IPS DF 4.7 (cell line): ENCODE results near the gene OR6S1.

ENCODE experiments used
- DNase-seq: peaks from one replicate; pipeline ENCODE4 v3.0.0-alpha.2; 2013; ENCODE audit warnings: low spot score; ENCODE audit errors: extremely low read depth

Gene OR6S1, protein sequence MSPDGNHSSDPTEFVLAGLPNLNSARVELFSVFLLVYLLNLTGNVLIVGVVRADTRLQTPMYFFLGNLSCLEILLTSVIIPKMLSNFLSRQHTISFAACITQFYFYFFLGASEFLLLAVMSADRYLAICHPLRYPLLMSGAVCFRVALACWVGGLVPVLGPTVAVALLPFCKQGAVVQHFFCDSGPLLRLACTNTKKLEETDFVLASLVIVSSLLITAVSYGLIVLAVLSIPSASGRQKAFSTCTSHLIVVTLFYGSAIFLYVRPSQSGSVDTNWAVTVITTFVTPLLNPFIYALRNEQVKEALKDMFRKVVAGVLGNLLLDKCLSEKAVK

GRCh38 chr14:20641591-20641990, at the start of gene OR6S1:
Gene OR6S1, minus strand, starts transcription at chr14:20641691. Its CDS starts 0 bp downstream, at chr14:20641691.
- no peak for DNase-seq

DNA sequence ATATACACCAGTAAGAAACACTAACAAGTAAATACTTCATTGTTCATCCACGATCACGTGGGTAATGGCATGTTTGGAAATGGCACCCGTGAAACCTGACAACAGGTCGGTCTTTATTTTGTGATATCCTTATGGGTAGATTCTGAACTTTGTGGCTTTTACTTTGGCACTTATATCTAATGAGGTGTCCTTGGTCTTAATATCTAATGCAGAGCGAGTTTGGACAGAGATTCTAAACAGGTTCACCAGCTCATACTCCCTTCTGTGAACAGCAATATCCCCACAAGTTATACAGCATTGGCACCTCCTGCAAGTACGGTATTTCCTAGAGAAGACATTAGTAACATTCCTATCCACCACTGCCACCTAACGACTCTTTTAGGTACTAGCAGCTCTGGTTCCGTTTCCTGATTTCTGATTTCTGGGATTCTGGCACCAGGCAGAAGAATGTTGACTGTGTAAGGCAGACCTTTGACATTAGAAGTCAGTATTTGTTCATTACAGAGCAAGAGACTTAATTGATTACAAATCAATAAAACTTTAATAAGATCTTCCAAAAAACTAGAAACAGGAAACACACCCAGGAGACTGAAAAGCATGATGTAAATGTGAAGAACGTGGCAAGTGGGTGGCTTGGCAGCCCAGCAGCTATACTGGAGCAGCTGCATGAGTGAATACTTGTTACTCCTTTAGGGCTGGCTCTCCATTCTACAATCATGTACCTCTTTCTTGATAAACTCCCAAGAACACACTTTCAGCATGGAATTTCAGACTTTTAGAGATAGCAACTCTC, 49.6 kb upstream of the OR6S1 start:
- DNase-seq = peak; percentile 72

- no peak for DNase-seq
Measured at GRCh38 chr14:20688167-20688839, 46.8 kb upstream of the OR6S1 start, which contains the start of gene ANG. Gene ANG, plus strand, starts transcription at chr14:20688764. Its CDS starts 4,801 bp downstream, at chr14:20693565.

- no peak for DNase-seq
Measured at GRCh38 chr14:20687362-20688166, 46.1 kb upstream of the OR6S1 start.

DNA sequence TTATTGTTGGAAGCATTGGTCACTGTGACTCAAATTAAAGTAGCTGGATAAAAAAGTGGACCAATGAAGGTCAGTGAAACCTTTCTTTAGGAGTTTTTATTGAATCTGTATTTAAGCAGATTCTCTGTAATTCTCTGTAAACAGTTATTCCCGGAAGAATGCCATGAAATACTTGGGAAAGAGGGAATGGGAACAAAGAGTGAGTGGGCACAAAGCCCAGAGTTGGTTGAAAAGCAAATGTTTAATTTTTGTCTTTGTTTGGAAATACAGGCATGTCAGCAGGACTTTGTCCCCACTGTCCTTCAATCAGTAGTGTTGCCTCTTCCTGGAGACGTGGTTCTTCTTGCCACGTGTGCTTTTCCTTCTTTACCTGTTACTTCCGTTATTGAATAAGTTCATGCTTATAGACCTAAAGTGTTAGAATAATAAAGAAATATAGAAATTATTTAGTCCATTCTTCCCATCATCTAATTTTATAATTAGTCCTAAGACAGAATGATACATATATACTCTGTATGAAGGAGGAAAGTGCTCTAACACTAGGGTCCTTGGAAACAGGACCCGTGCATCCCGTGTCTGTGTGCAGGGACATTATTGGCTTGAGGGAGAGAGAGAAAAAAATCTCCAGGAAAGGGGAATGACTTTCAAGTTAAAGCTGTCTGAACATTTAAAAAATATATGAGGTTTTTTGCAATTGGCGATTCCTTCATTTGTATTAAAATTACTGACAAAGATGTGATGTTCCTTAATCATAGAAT, 45.1 kb upstream of the OR6S1 start:
- no peak for DNase-seq

GRCh38 chr14:20684662-20685456, 43.4 kb upstream of the OR6S1 start:
- no peak for DNase-seq

- DNase-seq = no peak
Measured at GRCh38 chr14:20683891-20684661, 42.6 kb upstream of the OR6S1 start, which contains the start of gene RNASE4. Gene RNASE4, plus strand, starts transcription at chr14:20684560. Its CDS starts 14,812 bp downstream, at chr14:20699372.

DNA sequence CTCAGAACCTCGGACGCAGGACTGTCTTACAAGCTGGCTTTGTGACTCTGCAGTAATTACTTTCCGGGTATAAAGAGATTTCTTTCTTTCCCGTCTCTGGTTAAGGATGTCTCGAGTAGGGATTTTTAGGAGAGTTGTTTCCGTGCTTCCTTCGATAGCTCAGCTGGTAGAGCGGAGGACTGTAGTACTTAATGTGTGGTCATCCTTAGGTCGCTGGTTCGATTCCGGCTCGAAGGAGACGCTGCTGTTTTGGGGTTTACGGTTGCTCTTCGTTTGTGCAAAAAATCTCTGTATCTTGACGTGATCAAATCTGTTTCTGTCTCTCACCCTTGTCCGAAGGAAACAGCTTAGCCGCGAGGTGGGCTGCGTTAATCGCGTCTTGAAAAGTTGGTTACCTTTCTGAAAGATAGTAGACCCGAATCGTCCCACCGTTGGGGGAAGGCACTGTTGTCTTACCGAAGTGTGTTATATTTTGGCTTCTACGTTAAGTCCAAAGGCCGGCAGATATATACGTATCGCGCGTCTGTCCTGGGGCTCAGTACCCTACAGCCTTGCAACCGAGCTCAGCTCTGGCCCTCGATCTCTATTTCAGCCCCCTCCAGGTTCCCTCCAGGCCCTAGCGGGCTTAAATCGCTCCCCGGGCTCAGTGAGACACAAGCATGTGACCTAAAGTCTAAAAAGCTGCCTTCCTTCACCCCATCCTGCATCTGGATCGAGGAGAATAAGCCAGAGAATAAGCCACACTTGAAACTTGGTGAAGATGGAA, 41.8 kb upstream of the OR6S1 start:
- no peak for DNase-seq

- no peak for DNase-seq
Measured at GRCh38 chr14:20682435-20683124, 41.1 kb upstream of the OR6S1 start.

DNA sequence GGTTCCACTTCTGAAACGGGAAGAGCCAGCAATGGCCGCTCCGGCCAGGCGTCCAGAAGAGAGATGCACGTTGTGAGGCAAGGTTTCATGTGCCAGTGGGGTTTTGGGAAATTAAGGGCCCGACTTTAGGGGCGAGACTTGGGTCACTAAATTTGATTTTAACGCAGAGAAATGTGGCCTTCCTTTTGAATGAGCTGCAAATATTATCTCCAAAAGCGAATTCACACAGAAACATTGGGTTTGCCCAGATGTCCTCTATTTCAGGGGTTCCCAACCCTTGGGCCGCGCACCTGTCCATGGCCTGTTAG, 40.6 kb upstream of the OR6S1 start:
- no peak for DNase-seq

GRCh38 chr14:20681348-20682126, 40.0 kb upstream of the OR6S1 start:
- DNase-seq = no peak

DNA sequence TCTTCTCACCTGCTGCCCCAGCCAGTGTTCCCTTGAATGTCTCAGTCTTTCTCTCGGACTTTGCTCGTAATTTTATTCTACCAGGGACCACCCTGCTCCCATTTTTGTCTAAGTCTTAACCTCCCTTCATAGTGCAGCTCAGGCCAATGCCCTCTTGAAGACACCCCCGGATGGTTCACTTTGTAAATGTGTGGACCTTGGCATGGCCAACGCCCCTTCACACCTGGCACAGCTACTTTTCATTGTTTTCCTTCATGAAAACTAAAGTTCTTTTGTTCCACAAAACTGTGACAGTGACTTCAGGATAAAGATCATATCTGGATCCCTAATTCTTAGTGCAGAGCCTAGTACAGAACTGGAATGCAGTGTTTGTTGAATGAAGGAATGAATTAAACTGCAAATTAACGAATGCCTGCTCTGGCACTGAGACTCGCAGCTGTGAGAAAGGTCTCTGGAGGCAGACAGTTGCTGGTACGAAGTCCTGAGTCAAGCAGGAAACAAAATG, 39.4 kb upstream of the OR6S1 start:
- no peak for DNase-seq

- no peak for DNase-seq
Measured at GRCh38 chr14:20680363-20680762, 38.9 kb upstream of the OR6S1 start.

DNA sequence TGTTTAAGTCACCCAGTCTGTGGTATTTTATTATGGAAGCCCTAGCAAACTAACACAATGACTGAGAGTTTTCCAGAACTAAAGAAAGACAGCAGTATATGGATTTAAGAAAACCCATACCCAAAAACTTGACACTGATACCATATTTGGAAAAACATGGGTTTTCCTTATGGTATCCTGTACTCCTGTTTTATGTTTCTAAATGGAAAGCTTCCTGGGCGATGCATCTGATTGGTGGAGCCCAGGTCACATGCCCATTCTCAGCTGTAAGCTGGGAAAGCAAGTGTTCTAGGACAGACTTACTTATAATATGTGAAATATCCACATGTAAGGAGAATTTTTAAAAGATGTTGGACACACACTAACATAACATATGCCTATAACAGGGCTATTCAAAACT, 38.4 kb upstream of the OR6S1 start:
- no peak for DNase-seq

- no peak for DNase-seq
Measured at GRCh38 chr14:20676072-20676471, 34.6 kb upstream of the OR6S1 start.

- DNase-seq = no peak
Measured at GRCh38 chr14:20675669-20676068, 34.2 kb upstream of the OR6S1 start.
